GM13976 (cell line): ENCODE measurements around the gene SLC25A45.

Experiments used
- DNase-seq: peaks from one replicate; pipeline ENCODE4 v3.0.0; 2012; ENCODE audit warnings: low spot score
- CTCF ChIP-seq: IDR thresholded peaks from 2 replicates; pipeline ENCODE4 v1.5.1; 2012; ENCODE audit warnings: borderline replicate concordance, mild to moderate bottlenecking; ENCODE audit not compliant: insufficient read depth; ENCODE audit errors: extremely low read depth, missing control alignments, control extremely low read depth
- in situ Hi-C: fragments of 300-500 bp; cut with MboI; formaldehyde crosslinking; loops from one replicate; pipeline ENCODE4 v1.12.0; 2022; ENCODE audit warnings: low sequenced_read_pairs, mixed read lengths, inconsistent platforms; ENCODE audit not compliant: unreplicated experiment

SLC25A45 gene

GRCh38 chr11:65428578-65429067 lies 46.2 kb upstream of the SLC25A45 start:
- in situ Hi-C loops: no loop called here
- TF ChIP-seq CTCF: no peak
- DNase-seq: no peak

GRCh38 chr11:65427691-65428577 lies 45.5 kb upstream of the SLC25A45 start:
- DNase-seq: no peak
- no peak for TF ChIP-seq CTCF
- in situ Hi-C loops: no loop called here

- no peak for TF ChIP-seq CTCF
- in situ Hi-C loops: no loop called here
- DNase-seq: no peak
Observed at GRCh38 chr11:65426839-65427690, 44.6 kb upstream of the SLC25A45 start.

- DNase-seq: peak; percentile 67
- in situ Hi-C loops: no loop called here
- TF ChIP-seq CTCF: no peak
Observed at GRCh38 chr11:65425971-65426838, 43.8 kb upstream of the SLC25A45 start.

- DNase-seq: no peak
- no peak for TF ChIP-seq CTCF
- in situ Hi-C loops: no loop called here
Observed at GRCh38 chr11:65425105-65425970, 42.9 kb upstream of the SLC25A45 start.
